Measurements from ENCODE around the gene SOX6. TPM values are rescaled to one million over a fixed set of nuclear protein-coding genes. Genes with fewer than 3 reads are reported as not detected.
A peak's percentile ranks its signal among the peaks of the same experiment; 100 is the strongest.

Gene SOX6
- total RNA-seq, 1 donor from 2014 or later: 13.2 TPM

DNA sequence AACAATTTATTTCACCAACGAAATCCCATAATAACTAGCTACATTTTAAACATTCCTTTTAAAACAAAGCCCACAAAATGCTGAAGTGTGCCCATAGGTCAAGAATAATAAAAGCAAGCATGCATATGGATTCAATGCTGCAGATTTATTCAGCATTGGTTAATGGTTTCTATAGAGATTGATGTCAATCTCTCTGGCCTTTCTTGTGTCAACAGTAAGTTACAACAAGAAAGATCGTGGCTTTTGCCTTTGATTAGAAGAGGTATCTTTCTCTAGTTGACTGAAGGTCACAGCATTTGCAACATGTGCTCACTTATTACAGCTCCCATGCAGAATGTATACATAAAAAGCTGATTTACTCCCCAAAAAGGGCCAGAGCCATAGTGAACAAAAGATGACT lies 1.4 kb upstream of the SOX6 start:
- Histone ChIP-seq H2AFZ (ENCODE audit: low read depth, low read length) (no peak overlapping the region), H3K9ac (ENCODE audit: low read length) (no peak overlapping the region), H3K27me3 (ENCODE audit: insufficient read depth, low read length) (no peaks in the 10 kb centered on the region), H4K20me1 (ENCODE audit: insufficient read depth, low read length) (no peaks in the 10 kb centered on the region), H3K79me2 (ENCODE audit: insufficient read depth, low read length) (no peaks in the 10 kb centered on the region), H3K4me1 (ENCODE audit: insufficient read depth, low read length) (peaks cover 6% of the 10 kb centered on the region), H3K27ac (ENCODE audit: low read depth, low read length) (no peak overlapping the region), H3K4me3 (ENCODE audit: insufficient read depth, low read depth, low read length) (no peak overlapping the region), H3K4me2 (ENCODE audit: low read length) (no peak overlapping the region), H3K36me3 (ENCODE audit: insufficient read depth, low read length) (no peaks in the 10 kb centered on the region), H3K9me3 (ENCODE audit: insufficient read depth, low read depth, low read length) (no peaks in the 10 kb centered on the region)
- H3K27ac Mint-ChIP-seq (ENCODE audit: unreplicated experiment): no peak overlapping the region
- H3K4me1 Mint-ChIP-seq (ENCODE audit: low read depth, unreplicated experiment): peaks cover 40% of the 10 kb centered on the region
- H3K36me3 Mint-ChIP-seq (ENCODE audit: low read depth, unreplicated experiment): no peaks in the 10 kb centered on the region
- no peak overlapping the region for H3K4me3 Mint-ChIP-seq (ENCODE audit: unreplicated experiment)
- FAIRE-seq (no peak), DNase-seq (ENCODE audit: low read depth) (no peak)
- no peaks in the 10 kb centered on the region for H3K9me3 Mint-ChIP-seq (ENCODE audit: unreplicated experiment)
- no peaks in the 10 kb centered on the region for H3K27me3 Mint-ChIP-seq (ENCODE audit: low read depth, unreplicated experiment)
- TF ChIP-seq, protein P1, sequence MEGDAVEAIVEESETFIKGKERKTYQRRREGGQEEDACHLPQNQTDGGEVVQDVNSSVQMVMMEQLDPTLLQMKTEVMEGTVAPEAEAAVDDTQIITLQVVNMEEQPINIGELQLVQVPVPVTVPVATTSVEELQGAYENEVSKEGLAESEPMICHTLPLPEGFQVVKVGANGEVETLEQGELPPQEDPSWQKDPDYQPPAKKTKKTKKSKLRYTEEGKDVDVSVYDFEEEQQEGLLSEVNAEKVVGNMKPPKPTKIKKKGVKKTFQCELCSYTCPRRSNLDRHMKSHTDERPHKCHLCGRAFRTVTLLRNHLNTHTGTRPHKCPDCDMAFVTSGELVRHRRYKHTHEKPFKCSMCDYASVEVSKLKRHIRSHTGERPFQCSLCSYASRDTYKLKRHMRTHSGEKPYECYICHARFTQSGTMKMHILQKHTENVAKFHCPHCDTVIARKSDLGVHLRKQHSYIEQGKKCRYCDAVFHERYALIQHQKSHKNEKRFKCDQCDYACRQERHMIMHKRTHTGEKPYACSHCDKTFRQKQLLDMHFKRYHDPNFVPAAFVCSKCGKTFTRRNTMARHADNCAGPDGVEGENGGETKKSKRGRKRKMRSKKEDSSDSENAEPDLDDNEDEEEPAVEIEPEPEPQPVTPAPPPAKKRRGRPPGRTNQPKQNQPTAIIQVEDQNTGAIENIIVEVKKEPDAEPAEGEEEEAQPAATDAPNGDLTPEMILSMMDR (IDR thresholded peaks at IDR 0.05; ENCODE audit: insufficient read depth, low read depth, low read length): no peak
- no peak for TF ChIP-seq EZH2 (IDR thresholded peaks at IDR 0.05; ENCODE audit: insufficient read depth, low read length)

DNA sequence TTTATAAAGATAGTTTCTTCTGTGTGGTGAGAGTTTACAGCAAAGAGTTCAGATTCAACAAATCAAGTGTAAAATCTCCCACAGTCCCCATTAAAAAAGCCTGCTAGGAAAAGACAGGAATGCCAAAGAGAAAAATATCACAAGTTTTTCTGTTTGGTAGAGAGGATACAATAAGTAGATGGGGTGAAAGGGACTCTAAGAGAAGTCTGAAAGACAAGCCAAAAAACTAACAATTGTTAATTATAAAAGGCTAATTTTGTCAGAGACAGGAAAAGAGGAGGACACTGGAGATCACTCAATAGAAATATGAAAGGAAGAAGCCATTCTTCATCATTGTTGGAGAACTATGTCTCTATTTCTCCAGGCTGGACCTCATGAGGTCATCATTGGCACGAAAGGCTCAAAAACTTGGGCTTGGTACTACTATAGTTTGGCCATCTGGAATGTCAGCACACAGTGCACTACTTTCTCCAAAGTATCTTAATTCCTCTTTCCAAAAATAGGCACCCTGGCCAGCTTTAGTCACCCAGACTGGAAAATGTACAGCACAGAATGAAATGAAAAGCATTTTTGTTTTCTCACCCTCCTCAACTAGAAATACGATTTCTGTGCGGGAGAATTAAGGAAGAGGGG lies 531 bp upstream of the SOX6 start:
- no peaks in the 10 kb centered on the region for H3K36me3 Mint-ChIP-seq (ENCODE audit: low read depth, unreplicated experiment)
- H3K9me3 ChIP-seq (ENCODE audit: insufficient read depth, low read depth, low read length): no peaks in the 10 kb centered on the region
- no peaks in the 10 kb centered on the region for H3K27me3 Mint-ChIP-seq (ENCODE audit: low read depth, unreplicated experiment)
- no peaks in the 10 kb centered on the region for H4K20me1 ChIP-seq (ENCODE audit: insufficient read depth, low read length)
- H3K79me2 ChIP-seq (ENCODE audit: insufficient read depth, low read length): no peaks in the 10 kb centered on the region
- no peak overlapping the region for H2AFZ ChIP-seq (ENCODE audit: low read depth, low read length)
- TF ChIP-seq, protein P1 (IDR thresholded peaks at IDR 0.05; ENCODE audit: insufficient read depth, low read depth, low read length): no peak
- no peak for TF ChIP-seq EZH2 (IDR thresholded peaks at IDR 0.05; ENCODE audit: insufficient read depth, low read length)
- H3K4me3 Mint-ChIP-seq (ENCODE audit: unreplicated experiment): peak overlapping the region; percentile 41
- H3K27ac Mint-ChIP-seq (ENCODE audit: unreplicated experiment): peak overlapping the region; percentile 86
- peak overlapping the region; percentile 51 for H3K4me2 ChIP-seq (ENCODE audit: low read length)
- no peak overlapping the region for H3K9ac ChIP-seq (ENCODE audit: low read length)
- FAIRE-seq: no peak
- no peaks in the 10 kb centered on the region for H3K27me3 ChIP-seq (ENCODE audit: insufficient read depth, low read length)
- DNase-seq (ENCODE audit: low read depth): peak; percentile 62
- H3K4me1 ChIP-seq (ENCODE audit: insufficient read depth, low read length): peaks cover 6% of the 10 kb centered on the region
- no peaks in the 10 kb centered on the region for H3K36me3 ChIP-seq (ENCODE audit: insufficient read depth, low read length)
- peak overlapping the region; percentile 3 for H3K27ac ChIP-seq (ENCODE audit: low read depth, low read length)
- H3K4me3 ChIP-seq (ENCODE audit: insufficient read depth, low read depth, low read length): no peak overlapping the region
- H3K4me1 Mint-ChIP-seq (ENCODE audit: low read depth, unreplicated experiment): peaks cover 40% of the 10 kb centered on the region
- no peaks in the 10 kb centered on the region for H3K9me3 Mint-ChIP-seq (ENCODE audit: unreplicated experiment)

DNA sequence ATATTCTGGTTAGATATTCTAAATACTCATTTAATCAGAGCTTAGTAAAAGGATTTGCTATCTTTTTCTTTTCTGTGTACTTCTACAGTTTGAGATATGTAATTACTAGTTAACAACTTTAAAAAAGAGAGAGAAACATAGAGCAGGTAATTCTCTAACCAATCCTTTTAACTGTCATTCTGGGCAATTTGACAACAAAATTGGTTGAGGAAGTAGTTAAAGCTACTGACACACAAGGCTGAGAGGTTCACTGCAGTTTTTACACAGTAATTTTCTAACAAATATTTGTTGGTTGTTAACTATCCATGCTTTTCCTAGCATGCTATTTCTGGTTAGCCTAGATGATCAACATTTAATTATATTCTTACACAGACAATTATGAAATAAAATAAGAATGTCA lies 3.6 kb downstream of the SOX6 start:
- Mint-ChIP-seq H3K9me3 (ENCODE audit: unreplicated experiment) (no peaks in the 10 kb centered on the region), H3K4me3 (ENCODE audit: unreplicated experiment) (no peak overlapping the region), H3K4me1 (ENCODE audit: low read depth, unreplicated experiment) (peaks cover 40% of the 10 kb centered on the region), H3K36me3 (ENCODE audit: low read depth, unreplicated experiment) (no peaks in the 10 kb centered on the region), H3K27ac (ENCODE audit: unreplicated experiment) (no peak overlapping the region), H3K27me3 (ENCODE audit: low read depth, unreplicated experiment) (no peaks in the 10 kb centered on the region)
- no peaks in the 10 kb centered on the region for H3K79me2 ChIP-seq (ENCODE audit: insufficient read depth, low read length)
- no peak for DNase-seq (ENCODE audit: low read depth)
- H4K20me1 ChIP-seq (ENCODE audit: insufficient read depth, low read length): no peaks in the 10 kb centered on the region
- H3K27me3 ChIP-seq (ENCODE audit: insufficient read depth, low read length): no peaks in the 10 kb centered on the region
- no peaks in the 10 kb centered on the region for H3K9me3 ChIP-seq (ENCODE audit: insufficient read depth, low read depth, low read length)
- H3K27ac ChIP-seq (ENCODE audit: low read depth, low read length): no peak overlapping the region
- peaks cover 6% of the 10 kb centered on the region for H3K4me1 ChIP-seq (ENCODE audit: insufficient read depth, low read length)
- no peak overlapping the region for H3K9ac ChIP-seq (ENCODE audit: low read length)
- no peak for TF ChIP-seq EZH2 (IDR thresholded peaks at IDR 0.05; ENCODE audit: insufficient read depth, low read length)
- no peaks in the 10 kb centered on the region for H3K36me3 ChIP-seq (ENCODE audit: insufficient read depth, low read length)
- FAIRE-seq: no peak
- H3K4me2 ChIP-seq (ENCODE audit: low read length): no peak overlapping the region
- no peak overlapping the region for H2AFZ ChIP-seq (ENCODE audit: low read depth, low read length)
- H3K4me3 ChIP-seq (ENCODE audit: insufficient read depth, low read depth, low read length): no peak overlapping the region

Measured in astrocyte (in vitro differentiated cells and primary cell).